GM13977 (cell line): ENCODE results near the gene ORM2.

Experiments
- DNase-seq: peaks from one replicate; pipeline ENCODE4 v3.0.0; 2012; ENCODE audit warnings: low spot score
- CTCF ChIP-seq: IDR thresholded peaks from 2 replicates; pipeline ENCODE4 v1.5.1; 2012; ENCODE audit warnings: mild to moderate bottlenecking, control low read depth; ENCODE audit not compliant: insufficient read depth; ENCODE audit errors: extremely low read depth, missing control alignments
- in situ Hi-C: fragments of 300-500 bp; cut with MboI; formaldehyde crosslinking; loops from one replicate; pipeline ENCODE4 v1.12.0; 2022; ENCODE audit warnings: low sequenced_read_pairs, low pct_unique_long_range_greater_than_20kb, mixed read lengths, inconsistent platforms; ENCODE audit not compliant: unreplicated experiment

The ORM2 gene

GRCh38 chr9:114338187-114338586 is 8.5 kb downstream of the ORM2 start:
- TF ChIP-seq CTCF: no peak
- DNase-seq: no peak
- in situ Hi-C loops: no loop called here

- in situ Hi-C loops: no loop called here
- peak; percentile 90 for DNase-seq
- peak; percentile 92 for TF ChIP-seq CTCF
Measured at GRCh38 chr9:114339130-114339908, 9.7 kb downstream of the ORM2 start.

- DNase-seq: no peak
- no peak for TF ChIP-seq CTCF
- in situ Hi-C loops: no loop called here
Measured at GRCh38 chr9:114341152-114341830, 11.6 kb downstream of the ORM2 start.

GRCh38 chr9:114341991-114342390 is 12.3 kb downstream of the ORM2 start:
- in situ Hi-C loops: no loop called here
- TF ChIP-seq CTCF: no peak
- no peak for DNase-seq

- in situ Hi-C loops: no loop called here
- TF ChIP-seq CTCF: no peak
- DNase-seq: no peak
Measured at GRCh38 chr9:114342755-114343440, 13.2 kb downstream of the ORM2 start.

GRCh38 chr9:114343471-114344187 is 14.0 kb downstream of the ORM2 start:
- no peak for TF ChIP-seq CTCF
- in situ Hi-C loops: no loop called here

More at GRCh38 chr9:114343471-114344187, 14.0 kb downstream of the ORM2 start:
- DNase-seq: no peak
